ENCODE data around the gene DIP2B.

DNA sequence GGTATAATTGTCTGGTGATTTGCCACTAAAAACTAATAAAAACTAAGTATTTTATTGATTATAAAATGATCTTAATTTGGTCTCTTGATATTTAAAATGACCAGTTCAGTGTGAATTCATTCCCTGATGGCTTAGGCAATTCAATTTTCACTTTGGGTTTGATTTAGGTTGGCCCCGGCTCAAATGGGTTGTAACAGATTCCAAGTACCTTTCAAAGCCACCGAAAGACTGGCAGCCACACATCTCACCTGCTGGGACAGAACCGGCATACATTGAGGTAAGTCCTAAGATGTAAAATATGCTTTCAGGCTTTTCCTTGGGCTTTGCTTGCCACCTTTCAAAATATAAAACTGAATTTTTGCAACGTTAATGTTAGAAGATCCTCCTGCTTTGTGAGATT, 181.6 kb downstream of the DIP2B start:
- TF ChIP-seq, protein P1, sequence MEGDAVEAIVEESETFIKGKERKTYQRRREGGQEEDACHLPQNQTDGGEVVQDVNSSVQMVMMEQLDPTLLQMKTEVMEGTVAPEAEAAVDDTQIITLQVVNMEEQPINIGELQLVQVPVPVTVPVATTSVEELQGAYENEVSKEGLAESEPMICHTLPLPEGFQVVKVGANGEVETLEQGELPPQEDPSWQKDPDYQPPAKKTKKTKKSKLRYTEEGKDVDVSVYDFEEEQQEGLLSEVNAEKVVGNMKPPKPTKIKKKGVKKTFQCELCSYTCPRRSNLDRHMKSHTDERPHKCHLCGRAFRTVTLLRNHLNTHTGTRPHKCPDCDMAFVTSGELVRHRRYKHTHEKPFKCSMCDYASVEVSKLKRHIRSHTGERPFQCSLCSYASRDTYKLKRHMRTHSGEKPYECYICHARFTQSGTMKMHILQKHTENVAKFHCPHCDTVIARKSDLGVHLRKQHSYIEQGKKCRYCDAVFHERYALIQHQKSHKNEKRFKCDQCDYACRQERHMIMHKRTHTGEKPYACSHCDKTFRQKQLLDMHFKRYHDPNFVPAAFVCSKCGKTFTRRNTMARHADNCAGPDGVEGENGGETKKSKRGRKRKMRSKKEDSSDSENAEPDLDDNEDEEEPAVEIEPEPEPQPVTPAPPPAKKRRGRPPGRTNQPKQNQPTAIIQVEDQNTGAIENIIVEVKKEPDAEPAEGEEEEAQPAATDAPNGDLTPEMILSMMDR (IDR thresholded peaks at IDR 0.05), result no peak
- TF ChIP-seq FOSL2 (IDR thresholded peaks at IDR 0.05) (no peak), FOSL2 (CRISPR knock-in tag; IDR thresholded peaks at IDR 0.05) (no peak)

All from A549 (cell line).